Measurements from ENCODE around the gene MYO7A.

DNA sequence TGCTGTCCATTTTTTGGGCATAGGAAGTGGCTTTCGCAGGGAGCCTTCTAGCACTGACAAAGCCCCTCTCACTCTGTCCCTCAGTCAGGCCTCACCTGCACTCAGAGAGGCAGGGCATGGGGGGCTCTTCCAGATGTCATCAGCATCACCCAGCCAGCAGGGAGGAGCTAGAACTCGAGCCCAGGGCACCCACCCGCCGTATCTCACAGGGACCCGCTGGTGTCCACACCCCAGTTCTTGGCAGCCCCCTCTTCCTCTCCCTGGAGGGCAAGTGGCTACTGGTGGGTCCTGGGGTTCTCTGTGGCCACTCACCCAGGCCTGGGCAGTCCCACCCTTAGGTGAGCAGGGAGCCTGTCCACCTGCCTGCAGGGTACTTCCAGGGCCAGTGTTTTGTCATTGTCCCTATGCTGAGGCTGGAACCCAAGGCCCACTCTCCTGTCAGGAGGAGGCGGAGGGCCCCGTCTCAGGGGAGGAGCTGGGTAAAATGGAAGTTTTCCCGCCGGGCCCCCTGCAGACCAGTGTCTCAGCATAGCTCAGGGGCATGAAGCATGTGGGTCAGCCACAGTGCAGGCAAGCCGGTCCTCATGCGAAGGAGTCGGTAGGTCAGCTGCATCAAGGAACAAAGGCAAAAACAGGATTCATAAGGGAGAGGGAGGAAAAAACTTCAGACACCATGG is 21.8 kb downstream of the MYO7A start:
- no peak for TF ChIP-seq GATA3 (IDR thresholded peaks at IDR 0.05; ENCODE audit: low read depth, low read length)
- no peak for TF ChIP-seq GATA2 (IDR thresholded peaks at IDR 0.05; ENCODE audit: low read depth, low read length)
